K562 (cell line): ENCODE measurements around the gene ZKSCAN7. TPM values are rescaled to one million over a fixed set of nuclear protein-coding genes. Genes with fewer than 3 reads are reported as not detected.
A peak's percentile ranks its signal among the peaks of the same experiment; 100 is the strongest.

Source experiments
- ATAC-seq: fragments of 200-7000 bp; cut with Tn5 transposase; 3 replicates; pipeline ENCODE4 v1.9.1; 2020; ENCODE audit warnings: moderate library complexity
- BruUV-seq: library from RNA; stranded (reverse); fragments of 400-500 nt; replicated peaks from 2 replicates; lab custom pipeline; 2021; lab: Mats Ljungman, UMichigan
- CTCF ChIA-PET: fragments of 300-600 bp; formaldehyde crosslinking; extraction: SDS; loops from one replicate; lab custom pipeline; 2021; ENCODE audit warnings: low intra/inter-chr PET ratio; lab: Yijun Ruan, JAX
- POLR2A ChIA-PET: fragments of 300-600, 350-650 bp; sonication (Branson Sonifier 250); formaldehyde crosslinking; extraction: SDS; loops from one replicate; lab custom pipeline; 2021; ENCODE audit warnings: antibody characterized with exemption, inconsistent platforms; lab: Yijun Ruan, JAX
- DNase-seq, 4 experiments: peaks; one replicate each; pipeline versions ENCODE4 v3.0.0 to v3.0.0-alpha.2; 2011 to 2018; ENCODE audit warnings: low spot score in 3 of 4, mixed read lengths in 3 of 4; ENCODE audit errors: extremely low read depth in 1 of 4
- FAIRE-seq: peaks from 2 replicates; lab custom pipeline; 2011; peaks lifted over from hg19 to GRCh38; lab: Jason Lieb, UNC
- H2AFZ ChIP-seq: 2 replicates; pipeline ENCODE4 v1.6.0; 2011; ENCODE audit warnings: low read depth, low read length, control low read depth, inconsistent platforms
- H3K27ac ChIP-seq: fragments of 200-600 bp; 3 replicates; pipeline ENCODE4 v1.8.0; 2011; ENCODE audit warnings: low read depth, mild to moderate bottlenecking, control low read depth, inconsistent platforms, low read length, moderate library complexity, mixed read lengths; ENCODE audit errors: extremely low read depth
- H3K27me3 ChIP-seq, 2 experiments: fragments of 300-600 bp in 1 of 2; 2 replicates in 1 of 2; 3 replicates in 1 of 2; pipeline versions ENCODE4 v1.6.0 to v1.8.0; 2011; ENCODE audit warnings: inconsistent platforms in 2 of 2, low read length in 2 of 2, mild to moderate bottlenecking in 1 of 2, mixed read lengths in 1 of 2, moderate library complexity in 1 of 2; ENCODE audit not compliant: control insufficient read depth in 2 of 2, insufficient read depth in 2 of 2
- H3K36me3 ChIP-seq: fragments of 300-600 bp; 3 replicates; pipeline ENCODE4 v1.8.0; 2011; ENCODE audit warnings: mild to moderate bottlenecking, low read length, inconsistent platforms; ENCODE audit not compliant: control insufficient read depth, insufficient read depth
- H3K4me1 ChIP-seq, 2 experiments: fragments of 200-600 bp in 1 of 2; replicated peaks in 1 of 2; 2 replicates in 1 of 2; 3 replicates in 1 of 2; pipeline versions ENCODE4 v1.5.1 to v1.8.0; 2011; ENCODE audit warnings: inconsistent platforms in 2 of 2, low read length in 2 of 2, mild to moderate bottlenecking in 1 of 2, mixed read lengths in 1 of 2, moderate library complexity in 1 of 2; ENCODE audit not compliant: control insufficient read depth in 2 of 2, insufficient read depth in 2 of 2
- H3K4me2 ChIP-seq: 2 replicates; pipeline ENCODE4 v1.6.1; 2011; ENCODE audit warnings: low read length, control low read depth, inconsistent platforms, mixed read lengths; ENCODE audit not compliant: insufficient read depth
- H3K4me3 ChIP-seq: fragments of 200-600 bp; sonication (generic), shearing (Covaris generic); 2 replicates; pipeline ENCODE4 v1.5.1; 2016; ENCODE audit warnings: control low read depth, inconsistent platforms
- H3K79me2 ChIP-seq: fragments of 200-600 bp; 3 replicates; pipeline ENCODE4 v1.8.0; 2011; ENCODE audit warnings: low read length, inconsistent platforms; ENCODE audit not compliant: control insufficient read depth, insufficient read depth
- H3K9ac ChIP-seq, 2 experiments: 2 replicates each; pipeline versions ENCODE4 v1.6.0 to v1.6.1; 2011; ENCODE audit warnings: low read depth in 2 of 2, low read length in 2 of 2, control low read depth in 1 of 2, inconsistent platforms in 1 of 2, mild to moderate bottlenecking in 1 of 2, mixed read lengths in 1 of 2; ENCODE audit not compliant: insufficient read depth in 1 of 2
- H3K9me1 ChIP-seq: one replicate; pipeline ENCODE4 v1.6.0; 2011; ENCODE audit warnings: inconsistent platforms, mild to moderate bottlenecking, low read length, moderate library complexity; ENCODE audit not compliant: control insufficient read depth, insufficient read depth
- H3K9me3 ChIP-seq: replicated peaks from 2 replicates; pipeline ENCODE4 v1.5.1; 2011; ENCODE audit warnings: low read depth, low read length, inconsistent platforms; ENCODE audit not compliant: control insufficient read depth, insufficient read depth
- H4K20me1 ChIP-seq: replicated peaks from 2 replicates; pipeline ENCODE4 v1.6.1; 2011; ENCODE audit warnings: low read length, inconsistent platforms, mixed read lengths; ENCODE audit not compliant: control insufficient read depth, insufficient read depth
- CREB5 ChIP-seq: fragments of 250-450 bp; sonication (Bioruptor Pico); IDR thresholded peaks from 2 replicates; pipeline ENCODE4 v1.5.0; 2020; ENCODE audit warnings: mild to moderate bottlenecking
- FOXK2 ChIP-seq, 2 experiments: fragments of 450-650 bp; IDR thresholded peaks in 1 of 2; conservative IDR thresholded peaks in 1 of 2; 2 replicates each; pipeline ENCODE4 v1.6.1; 2016; ENCODE audit warnings: low read depth in 2 of 2, mild to moderate bottlenecking in 1 of 2
- GABPB1 ChIP-seq: sonication (generic); formaldehyde crosslinking; IDR thresholded peaks from 2 replicates; pipeline ENCODE4 v1.8.0; 2022; ENCODE audit warnings: mild to moderate bottlenecking, missing genetic modification reagents
- MAX ChIP-seq: sonication (generic); formaldehyde crosslinking; IDR thresholded peaks from 2 replicates; pipeline ENCODE4 v1.9.0; 2022; ENCODE audit warnings: mild to moderate bottlenecking, missing genetic modification reagents
- NCOR1 ChIP-seq: fragments of 450-650 bp; IDR thresholded peaks from 2 replicates; pipeline ENCODE4 v1.6.1; 2016; ENCODE audit warnings: mild to moderate bottlenecking, moderate library complexity
- NFE2 ChIP-seq: IDR thresholded peaks from 2 replicates; pipeline ENCODE4 v1.6.1; 2014; ENCODE audit warnings: antibody characterized with exemption, low read depth
- NFIC ChIP-seq: fragments of 450-650 bp; IDR thresholded peaks from 2 replicates; pipeline ENCODE4 v1.6.1; 2017; ENCODE audit warnings: mild to moderate bottlenecking, inconsistent platforms
- NR2C2 ChIP-seq, 2 experiments: fragments of 200-800 bp in 1 of 2; sonication (Bioruptor generic) in 1 of 2; sonication (generic) in 1 of 2; formaldehyde crosslinking in 1 of 2; IDR thresholded peaks; 2 replicates each; pipeline versions ENCODE4 v1.6.1 to v1.8.0; 2016 to 2022; ENCODE audit warnings: mild to moderate bottlenecking in 1 of 2, missing compliant biosample characterization in 1 of 2, missing genetic modification characterization in 1 of 2, missing genetic modification reagents in 1 of 2
- RCOR1 ChIP-seq, 2 experiments: IDR thresholded peaks; 2 replicates each; pipeline ENCODE4 v1.6.1; 2012; ENCODE audit warnings: low read depth in 2 of 2, low read length in 2 of 2, borderline replicate concordance in 1 of 2, improper control_type of control experiment in 1 of 2
- RNF219 ChIP-seq: fragments of 250-450 bp; sonication (Bioruptor Pico); IDR thresholded peaks from 2 replicates; pipeline ENCODE4 v1.5.0; 2022; ENCODE audit warnings: mild to moderate bottlenecking
- STAT5A ChIP-seq: IDR thresholded peaks from 2 replicates; pipeline ENCODE4 v1.6.1; 2012; ENCODE audit warnings: low read length, inconsistent platforms, borderline replicate concordance
- THAP12 ChIP-seq: fragments of 250-450 bp; sonication (Bioruptor Pico); IDR thresholded peaks from 2 replicates; pipeline ENCODE4 v1.9.0; 2021; ENCODE audit warnings: mild to moderate bottlenecking, inconsistent platforms
- WGBS: fragments of 100-300 bp; shearing (Covaris generic); methylation state at CpG from one replicate; pipeline ENCODE4 v1.1.6; 2016; ENCODE audit warnings: low coverage, mixed read lengths; ENCODE audit not compliant: insufficient coverage; ENCODE audit errors: missing lambda C conversion rate; 5-methylcytosine and 5-hydroxymethylcytosine counted together
- in situ Hi-C: fragments of 300-500 bp; cut with MboI; formaldehyde crosslinking; loops from 4 replicates; pipeline ENCODE4 v1.15.0; 2018; ENCODE audit warnings: inconsistent platforms, mixed read lengths
- intact Hi-C: fragments of 100-400 bp; cut with micrococcal nuclease; formaldehyde crosslinking; loops from 2 replicates; pipeline ENCODE4 v1.14.2; 2022
- polyA plus RNA-seq, 8 experiments: library from polyadenylated mRNA; depleted of rRNA in 4 of 8; stranded (reverse) in 5 of 8; unstranded in 3 of 8; fragments of >200 nt; fragmentation: Nextera tagmentation in 2 of 8; fragmentation: Illumina TruSeq in 1 of 8; extraction: Ambion mirVana in 2 of 8; extraction: Trizol in 1 of 8; gene quantifications; 2 replicates each; pipeline versions ENCODE4 v1.2.1 to v1.2.3, GENCODE V29; 2011 to 2014; ENCODE audit warnings: inconsistent platforms in 1 of 8, missing spikeins in 1 of 8
- total RNA-seq, 7 experiments: library from RNA; depleted of rRNA in 6 of 7; stranded (reverse); fragments of >200 nt in 6 of 7; fragmentation: Illumina TruSeq in 2 of 7; extraction: Trizol in 2 of 7; gene quantifications; 2 replicates each; pipeline versions ENCODE4 v1.2.1 to v1.2.3, GENCODE V29; 2011 to 2021; ENCODE audit warnings: low replicate concordance in 1 of 7

The ZKSCAN7 gene
- total and polyA plus RNA-seq, 9 of the 15 experiments (the other 6 are each of a cell fraction or from before 2014, with no cell fraction given) = not detected

- peaks cover 5 to 17% of the 10 kb centered on the region in 2 experiments; a peak in 4 of 5 replicates for H3K4me1 ChIP-seq
- no TSS peak for BruUV-seq
- H4K20me1 ChIP-seq = 0 out of 2 replicates have a peak, but pooled peaks cover 5% of the 10 kb centered on the region
- H2AFZ ChIP-seq = peak overlapping the region; percentile 17
- ATAC-seq (peak; percentile 73), FAIRE-seq (no peak), DNase-seq (peak; percentile 32 to 66 (median 46))
- intact Hi-C loops = loop anchor here (5.0 kb wide), 1 partner anchor 748 kb away; no protein-coding TSS in a partner anchor
- H3K9me1 ChIP-seq = peaks cover 4% of the 10 kb centered on the region
- WGBS = 0% methylated on average over 2 of the region's 2 CpGs
- peak overlapping the region; percentile 61 to 81; a peak in 3 of 4 replicates for H3K9ac ChIP-seq
- in situ Hi-C loops = no loop called here
- H3K27ac ChIP-seq = peak overlapping the region; percentile 67
- H3K4me3 ChIP-seq = peak overlapping the region; percentile 91
- 0 out of 2 replicates have a peak, but pooled peaks cover 3% of the 10 kb centered on the region for H3K9me3 ChIP-seq
- peaks cover 16% of the 10 kb centered on the region for H3K36me3 ChIP-seq
- H3K27me3 ChIP-seq = no peaks in the 10 kb centered on the region
- ChIA-PET POLR2A (interaction anchor here (1.9 to 2.1 kb wide), 2 partner anchors 9 to 171 kb away, joined by 6 to 8 read pairs; partner anchors contain the start of gene TCAIM), CTCF (no interaction called here)
- peaks cover 60% of the 10 kb centered on the region for H3K79me2 ChIP-seq
- H3K4me2 ChIP-seq = peak overlapping the region; percentile 96
- TF ChIP-seq FOXK2 (conservative IDR thresholded peaks at IDR 0.05 in 1 of 2, IDR thresholded peaks at IDR 0.05 in 1 of 2; ENCODE audit: low read depth in 2 of 2) = peak; percentile 25 to 36; a peak in 1 of 4 replicates
- TF ChIP-seq NFIC = peak; percentile 24; the same call in 1 of the 2 replicates
- no peak for TF ChIP-seq STAT5A
- TF ChIP-seq THAP12 (CRISPR knock-in tag) = no peak
- TF ChIP-seq NR2C2 (CRISPR knock-in tag; IDR thresholded peaks at IDR 0.05) = no peak
- TF ChIP-seq NR2C2 (tag; IDR thresholded peaks at IDR 0.05) = no peak
- no peak for TF ChIP-seq CREB5 (CRISPR knock-in tag)
- TF ChIP-seq NFE2 = peak; percentile 41; the same call in 1 of the 2 replicates
- TF ChIP-seq MAX = no peak; the same call in 1 of the 2 replicates
- 0 out of 4 replicates have a peak, but pooled peaks of 1 of the 2 experiments have one; percentile 19 for TF ChIP-seq RCOR1 (IDR thresholded peaks at IDR 0.05; ENCODE audit: borderline replicate concordance in 1 of 2, low read depth in 2 of 2, low read length in 2 of 2)
- TF ChIP-seq GABPB1 (CRISPR knock-in tag) = 0 out of 2 replicates have a peak, but pooled peaks have one; percentile 19
- no peak for TF ChIP-seq RNF219 (CRISPR knock-in tag)
- TF ChIP-seq NCOR1 = 0 out of 2 replicates have a peak, but pooled peaks have one; percentile 21
These were observed 45.5 kb upstream of the ZKSCAN7 start for GRCh38 chr3:44509393-44509921.
